ENCODE results near the gene MARCHF2.

The MARCHF2 gene

DNA sequence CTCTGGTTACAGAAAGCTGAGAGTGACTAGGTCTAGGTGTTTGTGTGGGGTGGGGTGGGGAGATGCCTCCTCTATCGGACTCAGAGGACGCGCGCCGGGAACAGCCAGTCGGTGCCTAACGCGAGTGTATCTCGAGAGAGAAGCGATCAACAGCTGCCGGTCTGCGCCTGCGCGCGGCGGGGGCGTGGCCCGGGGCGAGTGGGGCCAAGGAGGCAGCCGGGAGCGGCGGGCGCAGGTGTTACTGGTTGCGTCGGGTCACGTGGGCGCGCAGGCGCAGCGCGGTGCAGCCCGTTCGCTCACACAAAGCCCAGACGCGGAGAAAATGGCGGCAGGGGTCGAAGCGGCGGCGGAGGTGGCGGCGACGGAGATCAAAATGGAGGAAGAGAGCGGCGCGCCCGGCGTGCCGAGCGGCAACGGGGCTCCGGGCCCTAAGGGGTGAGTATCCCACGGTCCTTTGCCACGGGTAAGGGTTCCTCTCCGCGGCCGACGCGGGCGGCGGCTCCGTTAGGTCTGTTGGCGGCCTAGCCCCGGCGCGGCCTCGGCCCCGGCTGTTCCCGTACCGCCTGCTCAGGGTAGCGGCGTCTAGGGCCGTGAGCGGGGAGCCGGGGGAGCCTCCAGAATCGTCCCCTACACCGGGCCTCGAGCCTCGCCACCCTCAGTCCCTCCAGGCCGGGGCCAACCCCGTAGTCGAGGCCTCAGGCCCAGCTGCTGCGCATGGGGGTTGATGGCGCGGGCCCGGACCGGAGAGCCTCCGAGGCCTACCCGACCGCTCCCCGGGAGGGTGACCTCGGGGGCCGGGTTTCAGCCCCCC lies 31.8 kb downstream of the MARCHF2 start, which contains the start of gene HNRNPM:
TSS of gene HNRNPM (plus strand) at position 299 of the 811 bp plus-strand sequence. CDS start at position 323, 24 bp downstream.
- H3K79me2 ChIP-seq (ENCODE audit: insufficient read depth, low read length): peaks cover 49% of the 10 kb centered on the region
- TF ChIP-seq EZH2 (IDR thresholded peaks at IDR 0.05; ENCODE audit: borderline replicate concordance, low read length): no peak
- TF ChIP-seq, protein P1, sequence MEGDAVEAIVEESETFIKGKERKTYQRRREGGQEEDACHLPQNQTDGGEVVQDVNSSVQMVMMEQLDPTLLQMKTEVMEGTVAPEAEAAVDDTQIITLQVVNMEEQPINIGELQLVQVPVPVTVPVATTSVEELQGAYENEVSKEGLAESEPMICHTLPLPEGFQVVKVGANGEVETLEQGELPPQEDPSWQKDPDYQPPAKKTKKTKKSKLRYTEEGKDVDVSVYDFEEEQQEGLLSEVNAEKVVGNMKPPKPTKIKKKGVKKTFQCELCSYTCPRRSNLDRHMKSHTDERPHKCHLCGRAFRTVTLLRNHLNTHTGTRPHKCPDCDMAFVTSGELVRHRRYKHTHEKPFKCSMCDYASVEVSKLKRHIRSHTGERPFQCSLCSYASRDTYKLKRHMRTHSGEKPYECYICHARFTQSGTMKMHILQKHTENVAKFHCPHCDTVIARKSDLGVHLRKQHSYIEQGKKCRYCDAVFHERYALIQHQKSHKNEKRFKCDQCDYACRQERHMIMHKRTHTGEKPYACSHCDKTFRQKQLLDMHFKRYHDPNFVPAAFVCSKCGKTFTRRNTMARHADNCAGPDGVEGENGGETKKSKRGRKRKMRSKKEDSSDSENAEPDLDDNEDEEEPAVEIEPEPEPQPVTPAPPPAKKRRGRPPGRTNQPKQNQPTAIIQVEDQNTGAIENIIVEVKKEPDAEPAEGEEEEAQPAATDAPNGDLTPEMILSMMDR (IDR thresholded peaks at IDR 0.05; ENCODE audit: low read length): no peak

DNA sequence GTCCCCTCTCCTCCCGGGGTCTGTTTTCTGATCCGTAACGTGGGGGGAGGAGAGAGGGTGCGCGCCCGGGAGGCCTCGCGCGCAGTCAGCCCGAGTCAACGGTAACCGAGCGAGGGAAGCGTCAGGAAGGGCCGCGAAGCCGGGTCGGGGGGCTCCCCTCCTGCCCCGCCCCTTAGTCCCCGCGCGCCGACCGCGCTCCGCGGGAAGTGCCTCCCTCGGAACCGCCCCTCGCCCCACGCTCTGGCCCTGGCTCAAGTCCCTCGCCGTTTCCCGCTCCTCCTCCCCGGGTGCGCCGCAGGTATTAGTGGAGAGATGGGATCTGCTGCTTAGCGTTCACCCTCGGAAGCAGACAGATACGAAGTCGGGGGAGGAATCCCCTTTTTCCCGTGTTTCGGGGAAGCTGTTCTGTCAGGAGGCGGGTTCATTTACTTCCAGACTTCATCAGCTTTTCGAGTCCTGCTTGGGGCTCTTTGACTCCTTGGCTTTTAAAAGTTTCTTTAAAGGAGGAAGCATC lies 32.4 kb downstream of the MARCHF2 start:
- no peaks in the 10 kb centered on the region for H3K27me3 ChIP-seq (ENCODE audit: insufficient read depth, low read length)
- H2AFZ ChIP-seq (ENCODE audit: low read length): no peak overlapping the region
- no peaks in the 10 kb centered on the region for H3K9me3 ChIP-seq (ENCODE audit: low read length)
- peaks cover 3% of the 10 kb centered on the region; the same call in 1 of the 2 replicates for H4K20me1 ChIP-seq (ENCODE audit: insufficient read depth, low read length)
- H3K27ac ChIP-seq (ENCODE audit: low read depth, low read length, poor library complexity, severe bottlenecking): peak overlapping the region; percentile 26
- H3F3A ChIP-seq (ENCODE audit: insufficient read depth, low read length): no peaks in the 10 kb centered on the region
- peak overlapping the region; percentile 94 for H3K9ac ChIP-seq (ENCODE audit: low read length)
- TF ChIP-seq, protein P1 (IDR thresholded peaks at IDR 0.05; ENCODE audit: low read length): no peak
- no peak for TF ChIP-seq EZH2 (IDR thresholded peaks at IDR 0.05; ENCODE audit: borderline replicate concordance, low read length)
- peaks cover 55% of the 10 kb centered on the region for H3K79me2 ChIP-seq (ENCODE audit: insufficient read depth, low read length)
- peaks cover 47% of the 10 kb centered on the region for H3K4me1 ChIP-seq (ENCODE audit: insufficient read depth, low read length, severe bottlenecking)
- H3K4me2 ChIP-seq (ENCODE audit: low read length): peak overlapping the region; percentile 98
- H3K4me3 ChIP-seq (ENCODE audit: low read depth, low read length, poor library complexity, severe bottlenecking): peak overlapping the region; percentile 91
- peaks cover 32% of the 10 kb centered on the region; the same call in 1 of the 2 replicates for H3K36me3 ChIP-seq (ENCODE audit: insufficient read depth, low read length)
- no peaks in the 10 kb centered on the region for H3K9me2 ChIP-seq (ENCODE audit: low read depth, low read length)

More for the DNA sequence above, 31.8 kb downstream of the MARCHF2 start, which contains the start of gene HNRNPM:
- Histone ChIP-seq H3K4me1 (ENCODE audit: insufficient read depth, low read length, severe bottlenecking) (peaks cover 43% of the 10 kb centered on the region), H4K20me1 (ENCODE audit: insufficient read depth, low read length) (peaks cover 3% of the 10 kb centered on the region; the same call in 1 of the 2 replicates), H3K36me3 (ENCODE audit: insufficient read depth, low read length) (peaks cover 28% of the 10 kb centered on the region; the same call in 1 of the 2 replicates), H3K9me3 (ENCODE audit: low read length) (no peaks in the 10 kb centered on the region), H3K27ac (ENCODE audit: low read depth, low read length, poor library complexity, severe bottlenecking) (peak within 1 kb of the TSS; percentile 26), H2AFZ (ENCODE audit: low read length) (peak within 1 kb of the TSS; percentile 87; the same call in 1 of the 2 replicates), H3K4me3 (ENCODE audit: low read depth, low read length, poor library complexity, severe bottlenecking) (peak within 1 kb of the TSS; percentile 91), H3K9me2 (ENCODE audit: low read depth, low read length) (no peaks in the 10 kb centered on the region), H3F3A (ENCODE audit: insufficient read depth, low read length) (no peaks in the 10 kb centered on the region), H3K27me3 (ENCODE audit: insufficient read depth, low read length) (no peaks in the 10 kb centered on the region), H3K9ac (ENCODE audit: low read length) (peak within 1 kb of the TSS; percentile 94), H3K4me2 (ENCODE audit: low read length) (peak within 1 kb of the TSS; percentile 98)

DNA sequence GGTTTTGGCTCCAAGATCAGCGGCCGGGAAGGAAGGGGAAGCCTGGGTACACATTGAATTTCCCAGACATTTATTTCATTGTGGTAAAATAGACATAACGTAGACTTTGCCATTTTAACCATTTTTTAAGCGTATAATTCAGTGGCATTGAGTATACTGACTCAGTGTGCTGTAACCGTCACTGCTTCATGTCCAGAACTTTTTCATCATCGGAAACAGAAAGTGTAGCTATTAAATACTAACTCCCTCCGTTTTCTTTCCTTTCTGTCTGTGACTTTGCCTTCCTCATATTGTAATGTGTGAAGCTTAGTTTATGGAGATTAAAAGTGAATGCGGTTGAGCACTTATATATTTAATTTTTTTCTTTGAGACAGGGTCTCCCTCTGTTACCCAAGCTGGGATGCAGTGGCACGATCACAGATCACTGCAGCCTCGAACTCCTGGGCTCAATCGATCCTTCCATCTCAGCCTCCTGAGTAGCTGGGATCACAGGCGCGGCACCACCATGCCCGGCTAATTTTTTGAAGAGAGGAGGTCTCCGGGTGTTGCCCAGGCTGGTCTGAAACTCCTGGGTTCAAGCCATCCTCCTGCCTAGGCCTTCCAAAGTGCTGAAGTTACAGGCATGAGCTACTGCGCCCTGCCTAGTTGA lies 33.1 kb downstream of the MARCHF2 start:
- Histone ChIP-seq H3K9ac (ENCODE audit: low read length) (peak overlapping the region; percentile 94), H3F3A (ENCODE audit: insufficient read depth, low read length) (no peaks in the 10 kb centered on the region), H3K4me1 (ENCODE audit: insufficient read depth, low read length, severe bottlenecking) (peaks cover 49% of the 10 kb centered on the region), H4K20me1 (ENCODE audit: insufficient read depth, low read length) (peaks cover 3% of the 10 kb centered on the region; the same call in 1 of the 2 replicates), H3K9me3 (ENCODE audit: low read length) (no peaks in the 10 kb centered on the region), H3K27ac (ENCODE audit: low read depth, low read length, poor library complexity, severe bottlenecking) (peak overlapping the region; percentile 26), H3K4me3 (ENCODE audit: low read depth, low read length, poor library complexity, severe bottlenecking) (peak overlapping the region; percentile 91), H3K79me2 (ENCODE audit: insufficient read depth, low read length) (peaks cover 61% of the 10 kb centered on the region), H3K9me2 (ENCODE audit: low read depth, low read length) (no peaks in the 10 kb centered on the region), H3K27me3 (ENCODE audit: insufficient read depth, low read length) (no peaks in the 10 kb centered on the region), H2AFZ (ENCODE audit: low read length) (no peak overlapping the region), H3K36me3 (ENCODE audit: insufficient read depth, low read length) (peaks cover 35% of the 10 kb centered on the region; the same call in 1 of the 2 replicates), H3K4me2 (ENCODE audit: low read length) (peak overlapping the region; percentile 98)
- TF ChIP-seq EZH2 (IDR thresholded peaks at IDR 0.05; ENCODE audit: borderline replicate concordance, low read length): no peak
- TF ChIP-seq, protein P1 (IDR thresholded peaks at IDR 0.05; ENCODE audit: low read length): no peak
